GM19043 (cell line): Measurements from ENCODE around the gene ARV1.
"Not testable (repeated sequence)": the region's sequence is repeated elsewhere in the genome, so short reads cannot be mapped to it uniquely, and the experiment has no call there.

ENCODE experiments used
- ATAC-seq: cut with Tn5 transposase; IDR thresholded peaks from one replicate; pipeline ENCODE4 v1.9.1; 2021; ENCODE audit warnings: low read depth; ENCODE audit not compliant: unreplicated experiment

Gene ARV1

DNA sequence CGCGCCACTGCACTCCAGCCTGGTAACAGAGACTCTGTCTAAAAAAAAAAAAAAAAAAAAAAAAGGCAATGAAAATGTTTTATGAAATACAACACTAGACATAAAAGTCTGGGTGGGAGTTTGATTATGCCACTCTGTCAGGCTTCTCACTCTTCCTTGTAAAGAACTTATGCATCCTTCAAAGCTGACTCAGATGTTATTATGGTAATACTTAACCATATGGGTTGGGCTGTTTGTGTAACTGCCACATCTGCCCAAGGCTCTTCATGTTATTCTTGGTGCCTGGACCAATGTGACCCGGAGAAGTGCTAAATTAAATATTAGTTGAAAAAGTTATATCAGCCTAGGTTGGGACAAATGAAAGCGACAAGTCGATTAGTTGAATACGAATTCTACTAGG lies 37.3 kb downstream of the ARV1 start:
- no peak for ATAC-seq

DNA sequence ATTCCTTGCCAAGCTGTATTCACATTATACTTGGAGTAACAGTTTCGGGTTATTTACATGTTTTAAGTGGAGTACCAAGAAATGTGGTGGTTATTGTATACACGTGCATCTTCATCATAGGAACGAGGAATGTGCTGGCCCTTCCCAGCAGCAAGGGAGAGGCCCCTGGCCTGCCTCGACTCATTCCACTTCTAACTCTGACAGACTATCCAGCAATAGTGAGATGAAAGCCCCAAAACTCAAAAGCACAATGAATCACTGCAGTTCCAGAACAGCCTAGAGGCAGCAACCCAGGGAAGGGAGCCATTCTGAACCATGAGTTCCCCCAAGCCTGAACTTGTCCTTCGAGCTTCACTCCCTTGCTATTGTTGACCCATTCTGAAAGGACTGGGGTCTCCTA lies 38.1 kb downstream of the ARV1 start:
- ATAC-seq, result no peak

DNA sequence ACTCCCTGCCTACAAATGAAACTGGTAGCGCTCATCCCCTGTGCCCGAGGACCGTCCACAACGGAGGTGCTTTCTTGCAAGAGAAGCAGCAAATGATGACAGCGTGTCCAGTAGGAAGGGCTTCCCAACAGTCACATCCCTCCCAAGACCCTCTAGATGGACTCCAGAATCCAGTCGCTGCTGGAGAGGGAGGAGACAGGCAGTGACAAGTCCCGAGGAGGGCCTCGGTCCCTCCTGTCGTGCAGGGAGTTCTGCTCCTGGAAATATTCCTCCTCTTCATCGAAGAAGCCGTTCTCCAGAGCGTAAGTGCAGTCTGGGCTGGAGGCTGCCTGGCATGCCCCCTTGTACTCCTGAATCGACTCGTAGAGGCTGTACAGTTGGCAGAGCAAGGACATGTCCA lies 40.8 kb downstream of the ARV1 start:
- no peak for ATAC-seq

DNA sequence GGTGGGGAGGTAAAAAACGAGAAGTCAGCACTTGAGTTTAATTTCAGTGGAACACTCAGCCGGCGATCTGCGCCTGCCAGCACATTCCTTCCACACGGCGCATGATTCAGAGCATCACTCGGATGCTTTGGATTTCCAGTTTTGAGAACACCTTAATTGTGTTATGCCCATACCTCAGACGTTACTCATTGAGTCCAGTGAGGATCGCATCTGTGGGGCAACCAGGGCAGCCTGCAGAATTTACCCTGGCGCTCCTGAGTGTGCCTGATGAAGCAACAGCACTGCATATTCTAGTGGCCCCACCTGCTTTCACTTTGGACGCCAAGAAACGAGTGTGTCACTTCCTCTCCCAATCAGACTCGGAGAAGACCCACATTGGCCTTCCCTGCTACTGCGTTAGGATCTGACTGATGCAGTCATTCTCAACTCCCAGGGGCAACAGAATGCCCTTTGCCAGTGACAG lies 41.3 kb downstream of the ARV1 start:
- ATAC-seq, result no peak

DNA sequence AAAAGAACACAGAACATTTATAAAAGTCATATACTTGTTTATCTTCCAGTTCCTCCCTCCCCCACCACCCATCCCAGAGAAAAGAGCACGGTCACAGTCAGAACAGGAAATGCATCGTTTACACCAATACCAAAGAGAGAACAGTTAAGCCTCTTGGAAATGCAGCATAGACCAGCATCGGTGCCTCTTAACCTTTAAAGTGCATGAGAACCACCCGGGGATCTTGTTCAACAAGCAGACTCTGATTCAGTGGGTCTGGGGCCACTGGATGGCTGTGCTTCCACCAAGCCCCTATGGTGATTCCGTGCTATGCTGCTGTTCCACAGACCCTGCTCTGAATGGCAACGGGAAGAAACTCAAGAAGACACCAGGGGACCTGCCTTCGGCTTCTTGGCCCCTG lies 41.9 kb downstream of the ARV1 start:
- ATAC-seq, result no peak

DNA sequence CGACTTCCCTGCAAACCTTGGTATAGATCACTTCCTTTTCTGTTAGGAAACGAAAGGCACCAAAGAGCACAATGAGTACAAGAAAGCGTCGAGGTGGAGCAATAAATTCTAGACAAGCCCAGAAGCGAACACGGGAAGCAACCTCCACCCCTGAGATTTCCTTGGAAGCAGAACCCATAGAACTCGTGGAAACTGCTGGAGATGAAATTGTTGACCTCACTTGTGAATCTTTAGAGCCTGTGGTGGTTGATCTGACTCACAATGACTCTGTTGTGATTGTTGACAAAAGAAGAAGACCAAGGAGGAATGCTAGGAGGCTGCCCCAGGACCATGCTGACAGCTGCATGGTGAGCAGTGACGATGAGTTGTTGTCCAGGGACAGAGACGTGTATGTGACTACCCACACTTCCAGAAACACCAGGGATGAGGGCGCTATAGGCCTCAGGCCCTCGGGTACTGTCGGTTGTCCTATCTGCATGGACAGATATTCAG lies 42.7 kb downstream of the ARV1 start:
- ATAC-seq, result no peak

DNA sequence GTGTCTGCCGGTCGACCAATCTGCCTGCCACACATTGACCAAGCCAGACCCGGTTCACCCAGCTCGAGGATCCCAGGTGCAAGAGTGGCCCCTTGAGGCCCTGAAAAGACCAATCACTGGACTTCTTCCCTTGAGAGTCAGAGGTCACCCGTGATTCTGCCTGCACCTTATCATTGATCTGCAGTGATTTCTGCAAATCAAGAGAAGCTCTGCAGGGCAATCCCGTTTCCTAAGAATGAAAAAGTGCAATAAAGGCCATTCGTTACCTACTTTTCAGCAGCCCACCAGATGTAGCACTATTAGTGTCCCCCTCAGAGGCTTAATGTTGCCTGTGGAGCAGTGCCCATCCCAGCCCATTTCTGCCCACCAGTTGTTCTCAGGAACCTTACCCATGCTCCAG lies 43.6 kb downstream of the ARV1 start:
- not testable (repeated sequence) for ATAC-seq

DNA sequence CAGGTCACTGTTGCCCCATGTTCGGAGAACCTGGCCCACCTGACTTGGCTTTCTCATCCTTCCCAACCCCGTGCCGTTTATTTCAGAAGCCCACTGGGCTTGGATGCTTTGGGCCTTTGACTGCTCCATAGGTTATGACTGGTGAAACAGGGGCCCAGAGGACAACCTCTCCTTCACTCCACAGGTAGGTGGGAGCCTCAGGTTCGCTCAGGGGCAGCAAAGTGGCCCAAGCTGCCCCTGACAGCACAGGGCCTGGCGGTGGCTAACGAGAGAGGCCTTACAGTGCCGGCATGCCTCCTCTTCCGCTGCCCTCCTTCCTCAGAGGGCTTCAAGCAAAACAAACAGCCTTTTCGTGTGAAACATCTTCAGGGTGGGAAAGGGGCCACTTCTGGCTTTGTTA lies 44.3 kb downstream of the ARV1 start:
- ATAC-seq, result no peak

DNA sequence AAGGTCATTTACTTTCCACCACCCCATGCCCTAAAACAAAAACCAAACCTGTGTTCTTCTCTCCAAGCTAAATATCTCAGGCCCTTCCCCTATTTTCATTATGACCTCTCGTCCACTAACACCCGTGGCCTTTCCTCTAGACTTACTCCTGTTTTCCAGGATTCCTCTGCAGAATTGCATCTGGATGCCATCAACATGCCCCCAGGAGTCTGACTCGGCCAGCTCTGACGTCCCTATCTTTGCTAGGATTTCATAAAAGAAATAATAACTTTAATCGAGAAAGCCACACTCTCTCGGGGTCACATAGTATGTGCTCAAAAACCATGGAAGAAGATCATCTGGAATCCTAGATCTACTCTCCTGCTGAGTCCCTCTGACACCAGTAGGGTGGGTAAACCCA lies 47.7 kb downstream of the ARV1 start:
- ATAC-seq, result no peak

DNA sequence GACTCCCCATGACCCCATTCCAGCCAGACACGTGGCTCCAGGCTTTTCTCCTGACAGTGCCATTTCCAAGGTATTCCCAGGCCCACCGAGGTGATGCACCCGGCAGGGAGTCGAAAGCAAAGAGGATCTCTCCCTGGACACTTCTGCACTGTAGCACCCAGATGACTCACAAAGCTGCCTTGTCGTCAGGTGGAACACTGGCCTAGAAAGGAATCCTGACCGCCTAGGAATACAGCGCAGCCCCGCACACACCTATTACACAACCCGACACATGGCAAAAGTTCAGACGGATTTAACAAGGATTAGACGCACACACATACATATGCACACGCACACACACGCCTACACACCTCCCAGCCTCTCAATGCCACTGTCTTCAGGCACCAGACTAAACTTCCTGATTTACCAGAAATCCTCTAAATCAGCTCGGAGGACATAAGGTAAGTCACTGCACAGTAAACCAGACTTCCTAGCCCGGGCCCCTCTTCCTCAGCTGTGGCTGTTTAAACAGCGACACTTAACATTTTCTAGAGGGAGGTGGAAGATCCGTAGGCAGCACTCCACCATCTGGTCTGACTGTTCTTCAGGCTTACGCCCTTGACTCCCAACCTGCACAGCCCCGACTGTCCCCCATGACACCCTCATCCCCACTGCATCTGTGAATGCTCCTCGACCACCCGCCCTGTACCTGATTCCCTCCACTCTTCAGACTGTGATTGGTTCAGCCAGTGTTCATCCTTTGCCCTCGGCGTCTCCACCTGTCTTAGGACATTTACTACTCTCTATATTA lies 48.4 kb downstream of the ARV1 start:
- ATAC-seq, result no peak

DNA sequence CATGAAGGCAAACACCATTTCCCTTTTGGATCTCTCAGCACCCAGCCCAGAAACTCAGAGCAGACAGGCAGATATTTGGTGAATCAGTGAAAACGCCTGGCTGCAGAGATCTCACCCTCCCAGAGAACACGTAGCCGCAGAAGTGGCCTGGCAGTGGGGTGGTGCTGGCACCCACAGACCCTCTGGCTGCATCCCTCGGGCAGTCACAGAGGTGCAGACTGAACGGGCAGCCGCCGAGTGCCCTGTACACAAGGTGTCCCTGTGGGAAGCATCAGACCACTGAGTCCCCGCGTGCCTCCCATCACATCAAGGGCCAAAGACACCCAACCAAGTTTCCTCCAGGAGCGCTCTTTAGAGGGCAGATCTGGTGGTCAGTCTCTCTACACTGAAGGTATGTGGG lies 49.1 kb downstream of the ARV1 start:
- no peak for ATAC-seq

DNA sequence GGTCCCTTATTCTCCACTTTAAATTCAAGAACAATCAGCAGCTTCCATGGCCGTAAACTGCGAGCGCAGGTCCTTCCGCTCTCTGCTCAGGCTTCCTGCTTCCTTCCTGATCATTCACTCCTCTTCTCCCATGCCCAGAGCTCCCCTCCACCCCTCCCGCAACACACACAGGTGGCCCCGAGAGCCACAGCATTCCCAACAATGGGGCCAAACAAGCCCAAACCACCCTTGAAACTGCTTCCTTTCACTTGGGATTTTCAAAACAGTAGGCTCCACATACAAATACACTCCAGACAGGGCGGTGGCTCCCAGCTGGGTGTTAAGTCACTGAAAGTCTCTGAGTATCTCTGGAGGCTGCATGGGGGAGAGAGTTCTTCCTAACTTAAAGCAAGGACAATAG lies 49.8 kb downstream of the ARV1 start:
- ATAC-seq, result no peak

DNA sequence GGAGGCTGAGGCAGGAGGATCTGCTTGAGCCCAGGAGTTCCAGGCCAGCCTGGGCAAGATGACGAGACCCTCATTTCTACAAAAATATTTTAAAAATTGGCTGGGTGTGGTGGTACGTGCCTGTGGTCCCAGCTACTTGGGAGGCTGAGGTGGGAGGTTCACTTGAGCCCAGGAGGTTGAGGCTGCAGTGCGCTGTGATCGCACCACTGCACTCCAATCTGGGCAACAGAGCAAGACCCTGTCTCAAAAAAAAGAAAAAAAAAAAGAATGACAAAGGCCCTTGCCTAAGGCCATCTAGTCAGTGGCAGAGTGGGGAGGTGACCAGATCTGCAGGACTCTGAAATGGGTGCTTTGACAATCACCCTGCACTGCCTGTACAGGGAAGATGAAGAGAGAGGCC lies 50.4 kb downstream of the ARV1 start:
- ATAC-seq, result not testable (repeated sequence)

DNA sequence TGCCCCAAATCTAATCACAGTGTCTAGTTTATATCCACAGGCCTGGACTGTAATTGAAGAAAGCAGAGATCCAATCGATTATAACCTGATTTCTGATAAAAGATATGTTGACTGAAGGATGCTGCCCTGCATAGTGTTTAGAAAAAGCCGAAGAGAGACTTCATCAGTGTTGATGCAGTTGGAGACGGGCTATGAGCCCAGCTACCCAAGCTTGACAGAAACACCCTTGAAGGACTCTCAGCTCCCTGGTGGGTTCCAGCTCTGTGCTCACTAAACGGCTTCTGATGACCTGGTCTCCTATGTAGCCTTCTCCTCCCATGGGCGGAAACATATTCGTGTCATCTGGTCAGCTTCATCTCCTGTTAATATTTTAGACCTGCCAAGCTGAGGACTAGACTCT lies 50.9 kb downstream of the ARV1 start:
- ATAC-seq, result no peak

DNA sequence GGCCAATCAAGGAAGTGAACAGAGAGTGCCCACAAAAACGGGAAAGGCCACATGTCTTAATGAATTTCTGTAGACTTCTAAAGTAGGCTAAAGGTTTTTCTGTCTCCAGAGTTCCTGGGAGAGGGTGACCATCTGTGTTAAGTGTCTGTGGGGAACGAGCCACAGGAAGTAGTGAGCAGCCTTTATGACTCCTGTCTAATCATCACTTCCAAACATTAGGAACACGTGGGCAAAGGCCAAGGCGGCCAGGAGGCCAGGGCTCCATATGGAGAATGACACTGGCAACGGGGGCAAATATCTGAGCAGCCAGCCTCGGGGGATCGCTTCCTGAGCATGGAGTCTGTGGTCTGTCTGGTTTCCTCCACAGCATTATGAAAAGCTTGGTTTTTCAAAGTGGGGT lies 54.1 kb downstream of the ARV1 start:
- ATAC-seq, result no peak

DNA sequence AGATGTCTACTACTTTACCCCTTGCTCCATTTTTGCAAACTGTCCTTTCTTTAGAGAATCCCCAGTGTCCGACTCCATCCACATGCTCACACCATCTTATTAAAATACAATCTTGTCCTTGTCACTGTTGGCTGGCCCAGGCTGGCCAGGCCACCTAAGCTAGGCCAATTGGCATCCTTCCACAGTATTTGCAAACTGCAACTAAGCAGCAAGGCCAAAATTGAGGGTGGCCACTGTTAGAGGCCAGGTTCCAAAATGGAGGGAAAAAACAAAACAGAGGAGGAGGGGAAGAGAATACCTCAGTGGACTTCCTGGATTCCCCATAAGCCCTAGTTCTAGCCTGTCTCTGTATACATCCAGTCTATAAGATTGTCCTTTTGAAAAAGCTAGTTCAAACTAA lies 56.9 kb downstream of the ARV1 start:
- no peak for ATAC-seq

DNA sequence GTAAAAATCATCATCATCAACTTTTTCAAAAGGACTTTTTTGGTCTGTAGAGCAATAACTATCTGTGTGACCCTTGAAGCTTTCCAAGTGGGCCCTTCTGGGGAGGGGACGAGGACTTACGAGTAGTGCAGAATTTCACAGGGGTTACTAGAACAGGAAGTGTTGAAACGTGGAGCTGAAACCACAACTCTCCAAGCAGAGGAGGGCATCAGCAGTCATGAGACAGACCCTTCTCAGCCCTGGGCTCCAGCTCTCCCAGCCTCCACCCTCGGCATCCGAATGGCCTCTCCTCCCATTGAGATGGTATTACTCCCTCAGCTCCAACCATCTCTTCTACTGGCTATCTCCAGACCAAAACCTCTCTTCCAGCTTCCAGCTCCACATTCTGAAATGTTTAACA lies 57.5 kb downstream of the ARV1 start:
- ATAC-seq, result no peak

DNA sequence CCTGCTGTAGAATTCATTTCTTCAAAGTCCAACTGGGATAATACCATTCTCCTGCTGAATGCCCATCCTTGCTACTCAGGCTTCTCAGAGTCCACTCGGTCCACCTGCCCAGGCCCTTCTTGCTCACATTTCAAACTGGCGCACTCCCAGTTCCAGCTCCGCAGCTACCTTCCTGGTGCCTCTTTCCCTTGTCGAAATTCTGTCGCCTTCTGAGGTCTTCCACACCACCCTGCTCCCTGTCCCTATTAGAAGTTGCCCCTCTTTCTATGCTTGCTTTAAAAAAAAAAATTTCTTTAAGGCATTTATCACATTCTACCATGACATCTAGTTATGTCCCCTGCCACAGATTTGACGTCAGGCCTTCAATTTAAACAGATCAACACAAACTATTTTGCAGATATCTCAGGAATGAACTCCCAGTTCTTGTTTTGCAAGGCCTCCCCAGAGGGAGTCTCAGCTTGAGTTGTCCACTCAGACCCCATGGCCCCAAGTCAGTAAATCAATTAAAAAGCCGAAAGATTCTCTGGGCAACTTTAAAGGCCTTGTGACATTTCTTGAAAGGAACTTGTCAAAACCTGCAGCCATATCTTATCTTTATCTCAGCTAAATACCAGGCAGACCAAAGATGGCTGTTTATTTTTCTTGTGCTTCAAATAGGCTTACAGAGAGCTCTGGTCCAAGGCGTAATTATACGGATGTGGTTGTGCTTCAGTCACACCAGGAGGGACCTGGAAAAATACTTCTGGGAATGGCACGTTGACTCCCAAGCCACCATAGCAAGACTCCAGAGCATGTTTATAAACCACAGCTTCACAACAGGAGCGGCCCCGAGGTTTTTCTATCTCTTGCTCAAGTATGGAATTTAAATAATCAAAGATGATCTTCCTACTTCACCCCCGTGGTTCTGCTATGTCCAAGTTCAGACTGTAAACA lies 59.0 kb downstream of the ARV1 start:
- no peak for ATAC-seq

DNA sequence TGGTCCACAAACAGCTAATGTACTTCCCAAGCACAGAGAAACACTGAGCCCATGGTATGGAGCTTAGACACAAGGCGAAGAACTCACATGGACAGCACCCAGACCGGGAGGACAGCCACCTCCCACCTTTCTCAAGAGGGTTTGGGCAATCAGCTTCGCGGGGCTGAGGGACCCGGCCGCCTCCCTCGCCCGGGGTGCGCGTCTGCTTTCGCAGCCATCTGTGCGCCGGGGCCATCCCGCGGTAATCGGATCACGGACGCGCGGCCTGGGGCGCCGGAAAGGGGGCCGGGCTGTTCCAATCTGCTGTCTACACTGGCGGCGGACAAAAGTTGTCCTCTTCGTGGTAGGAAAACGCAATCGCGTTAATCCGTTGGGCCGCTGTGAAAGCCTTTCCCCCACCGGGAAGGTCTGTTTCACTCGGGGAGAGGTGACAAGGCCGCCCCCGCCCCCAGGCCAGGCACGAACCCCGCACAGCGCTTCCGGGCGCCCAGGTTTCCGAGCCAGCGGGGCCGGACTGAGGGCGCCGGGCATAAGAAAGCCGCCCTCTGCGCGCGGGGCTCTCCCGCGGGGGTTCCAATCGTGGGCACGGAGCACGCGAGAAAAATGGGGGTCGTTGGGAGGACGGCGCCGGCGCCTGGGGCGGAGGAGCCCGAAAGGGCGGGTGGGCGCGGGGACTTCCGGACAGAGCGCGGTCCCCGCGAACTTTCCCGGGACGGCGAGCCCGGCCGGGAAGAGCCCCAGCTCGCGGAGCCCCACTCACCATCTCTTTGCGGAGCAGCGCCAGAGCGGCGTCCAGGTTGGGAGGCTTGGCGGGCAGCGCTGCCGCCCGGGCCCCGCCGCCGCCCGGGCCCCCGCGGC lies 60.5 kb downstream of the ARV1 start:
- peak; percentile 21 for ATAC-seq

DNA sequence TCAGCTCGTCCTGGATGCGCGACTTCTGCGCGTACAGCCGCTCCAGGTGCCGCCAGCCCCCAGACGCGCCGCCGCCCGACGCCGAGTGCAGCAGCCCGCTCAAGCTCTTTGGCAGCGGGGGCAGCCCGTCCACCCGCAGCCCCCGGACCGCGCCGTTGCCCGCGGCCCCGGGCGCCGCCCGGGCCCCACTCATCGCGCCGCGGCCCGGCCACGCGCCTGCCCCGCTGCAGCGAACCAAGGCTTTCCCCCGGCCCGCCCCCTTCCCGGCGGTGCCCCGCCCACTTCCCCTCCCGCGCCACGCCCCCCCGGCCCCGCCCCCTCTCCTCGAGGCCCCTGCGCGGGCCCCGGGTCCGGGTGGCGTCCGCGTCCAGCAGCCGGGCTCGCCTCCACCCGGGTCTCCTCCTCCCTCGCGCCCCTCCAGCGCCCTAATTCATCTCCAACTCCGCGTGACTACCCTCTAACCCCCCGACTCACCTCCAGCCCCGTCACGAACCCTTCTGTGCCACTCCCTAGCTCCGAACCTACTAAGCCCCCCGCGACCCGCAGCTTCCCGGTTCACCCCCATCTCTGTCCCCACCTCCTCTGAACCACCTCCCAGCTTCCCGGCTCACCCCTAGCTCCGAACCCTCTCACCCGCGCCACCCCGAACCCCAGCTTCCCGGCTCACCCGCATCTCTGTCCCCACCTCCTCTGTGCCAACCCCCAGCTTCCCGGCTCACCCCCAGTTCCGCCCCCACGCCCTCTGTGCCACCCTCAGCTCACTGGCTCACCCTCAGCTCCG lies 61.3 kb downstream of the ARV1 start, which contains the start of gene FAM89A:
Gene FAM89A (minus strand): TSS at position 236 of the 781 bp plus-strand sequence. CDS start 43 bp downstream, at position 193.
- ATAC-seq, result peak; percentile 63
